ENCODE measurements around the gene SH3BP2.

The SH3BP2 gene

DNA sequence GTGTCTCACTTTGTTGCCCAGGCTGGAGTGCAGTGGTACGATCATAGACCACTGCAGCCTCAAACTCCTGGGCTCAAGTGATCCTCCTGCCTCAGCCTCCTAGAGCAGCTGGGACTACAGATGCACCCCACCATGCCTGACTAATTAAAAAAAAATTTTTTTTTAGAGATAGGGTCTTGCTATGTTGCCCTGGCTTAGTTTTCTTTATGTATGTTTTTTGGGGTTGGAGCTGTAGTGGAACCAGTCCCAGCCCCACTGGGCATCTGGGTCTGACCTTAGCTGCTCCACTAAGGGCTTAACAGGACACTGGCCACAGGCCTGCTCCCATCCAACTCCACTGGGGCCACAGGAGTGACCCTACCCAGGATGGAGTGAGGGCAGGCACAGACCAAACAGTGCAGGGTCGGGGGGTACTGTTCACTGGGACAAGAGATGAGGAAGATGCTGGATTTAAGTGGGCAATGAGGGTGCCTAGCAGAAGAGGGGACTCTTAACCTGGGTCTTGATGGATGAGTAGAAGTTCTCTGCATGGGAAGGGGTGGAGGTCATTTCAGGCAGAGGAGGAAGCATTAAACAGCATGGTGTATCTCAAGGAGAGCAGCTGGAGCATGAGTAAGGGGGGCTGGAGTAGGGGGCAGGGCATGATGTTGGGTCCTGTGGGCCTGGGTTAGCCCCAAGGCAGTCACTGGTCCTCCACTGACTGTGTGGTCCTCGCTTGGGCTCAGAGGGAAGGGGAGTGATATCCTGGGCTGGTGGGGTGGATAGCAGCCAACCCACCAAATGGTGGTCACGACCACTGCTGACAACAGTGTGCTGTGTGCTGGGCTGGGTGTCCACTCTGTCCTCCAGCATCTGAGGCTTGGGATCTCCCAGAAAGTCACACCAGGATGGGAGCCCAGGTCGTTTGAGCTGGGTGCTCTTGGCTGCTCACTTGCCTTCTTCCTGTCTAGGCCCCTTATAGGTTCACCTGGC, 26.6 kb downstream of the SH3BP2 start:
- no peak for DNase-seq (ENCODE audit: low spot score)

DNA sequence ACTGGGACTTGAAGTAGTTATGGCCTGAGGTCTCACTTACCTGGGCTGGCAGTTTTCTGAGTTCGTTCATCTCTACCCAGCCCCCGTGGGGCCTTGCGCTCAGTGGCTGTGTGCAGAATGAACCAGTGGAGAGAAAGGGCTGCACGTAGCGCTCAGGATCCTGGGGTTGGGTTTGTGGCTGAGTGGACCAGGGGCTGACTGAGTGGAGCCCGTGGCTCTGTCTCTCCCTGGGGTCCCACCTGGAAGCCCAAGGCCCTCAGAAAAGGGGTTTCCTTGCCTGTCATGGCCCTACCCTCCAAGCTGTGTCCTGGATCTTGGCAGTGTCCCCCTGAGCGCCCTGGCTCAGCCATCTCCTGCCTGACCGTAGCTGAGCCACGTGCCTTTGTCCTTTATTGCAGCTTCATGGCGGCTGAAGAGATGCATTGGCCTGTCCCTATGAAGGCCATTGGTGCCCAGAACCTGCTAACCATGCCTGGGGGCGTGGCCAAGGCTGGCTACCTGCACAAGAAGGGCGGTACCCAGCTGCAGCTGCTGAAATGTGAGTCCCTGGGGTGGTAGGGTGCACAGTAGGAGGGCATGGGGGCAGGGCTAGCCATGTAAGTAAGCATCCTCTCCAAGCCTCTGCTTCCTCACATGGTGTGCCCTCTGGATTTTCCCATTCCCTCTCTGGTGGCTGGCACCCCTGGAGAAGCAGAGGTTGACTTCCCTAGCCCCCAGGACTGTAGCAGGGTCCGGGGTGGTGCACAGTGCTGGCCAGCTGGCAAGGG, 27.5 kb downstream of the SH3BP2 start:
- DNase-seq (ENCODE audit: low spot score) = peak; percentile 66

DNA sequence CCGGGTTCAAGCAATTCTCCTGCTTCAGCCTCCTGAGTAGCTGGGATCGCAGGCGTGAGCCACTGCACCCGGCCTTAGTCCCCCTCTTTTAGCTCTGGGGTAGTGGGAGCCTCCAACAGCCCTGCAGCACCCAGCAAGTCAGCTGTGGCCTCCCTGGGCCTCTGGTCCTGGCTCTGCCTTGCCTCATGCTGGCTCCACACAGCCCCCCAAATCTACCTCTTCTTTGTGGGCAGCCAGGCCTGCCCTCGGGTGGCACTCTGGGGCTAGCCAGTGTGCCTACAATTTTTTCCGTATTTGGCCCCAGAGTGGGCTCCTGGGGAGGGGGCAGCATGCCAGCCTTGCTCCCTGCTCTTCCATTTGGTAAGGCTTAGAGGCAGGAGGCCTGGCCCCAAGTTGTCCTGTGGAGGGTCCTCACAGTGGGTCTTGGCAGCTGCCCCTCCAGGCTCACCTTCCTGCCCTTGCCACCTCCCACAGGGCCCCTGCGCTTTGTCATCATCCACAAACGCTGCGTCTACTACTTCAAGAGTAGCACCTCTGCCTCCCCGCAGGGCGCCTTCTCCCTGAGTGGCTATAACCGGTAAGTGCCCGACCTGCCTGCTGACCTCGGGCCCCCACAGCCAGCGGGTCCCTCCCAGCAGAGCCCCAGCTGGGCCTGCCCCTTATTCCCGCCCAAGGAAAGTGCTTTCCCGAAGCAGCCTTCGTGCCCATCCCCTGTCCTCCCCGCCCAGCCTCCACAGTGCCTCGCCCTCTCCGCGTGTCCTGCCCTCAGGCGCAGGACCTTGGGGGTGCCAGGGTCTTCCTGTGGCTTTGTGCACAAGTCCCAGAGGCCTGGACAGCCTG, 29.8 kb downstream of the SH3BP2 start:
- no peak for DNase-seq (ENCODE audit: low spot score)

DNA sequence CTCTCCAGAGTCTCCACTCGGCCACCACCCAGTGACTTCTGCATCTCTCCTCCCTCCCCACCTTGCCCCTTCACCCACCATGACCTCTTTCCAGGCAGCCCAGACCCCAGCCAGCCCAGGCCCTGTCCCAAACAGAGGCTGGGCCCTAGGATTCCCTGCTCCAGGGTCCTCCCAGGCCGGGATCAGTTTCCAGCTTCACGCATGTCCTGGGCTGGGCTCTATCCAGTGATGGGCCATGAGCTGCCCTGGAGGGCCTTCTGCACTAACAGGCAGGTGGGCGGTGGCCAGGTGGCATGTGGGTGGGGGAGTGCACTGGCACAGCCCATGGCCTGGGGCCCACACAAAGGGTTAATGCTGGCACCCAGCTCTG, 30.4 kb downstream of the SH3BP2 start:
- DNase-seq (ENCODE audit: low spot score) = no peak

DNA sequence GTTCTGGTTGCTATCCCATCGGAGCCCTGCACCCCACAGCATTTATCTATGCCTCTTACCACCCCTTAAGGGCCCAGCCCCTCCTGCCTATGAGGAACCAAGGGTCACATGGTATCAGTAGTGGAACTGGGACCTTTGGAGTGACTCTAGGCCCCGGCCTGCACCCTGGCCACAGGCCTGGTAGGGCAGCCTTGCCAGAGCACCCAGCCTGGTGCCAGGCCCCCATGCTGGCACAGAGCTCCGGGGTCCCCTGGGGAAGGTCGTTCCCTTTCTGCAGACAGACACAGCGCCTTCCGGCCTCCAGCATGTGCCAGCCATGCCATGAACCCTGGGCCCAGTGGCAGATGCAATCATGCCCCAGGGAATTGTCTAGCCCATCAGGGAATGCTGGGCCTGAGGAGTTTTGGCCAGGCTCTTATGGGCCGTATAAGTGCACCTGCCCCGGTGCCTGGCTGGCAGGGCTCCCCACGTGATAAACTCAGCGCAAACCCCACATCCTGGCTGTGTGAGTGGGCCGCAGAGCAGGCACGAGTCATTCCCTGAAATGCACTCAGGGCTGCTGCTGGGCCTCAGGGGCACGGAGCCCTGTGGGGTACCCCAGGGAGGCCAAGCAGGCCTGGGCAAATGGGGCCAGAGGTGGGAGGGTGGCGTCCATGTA, 30.9 kb downstream of the SH3BP2 start:
- DNase-seq (ENCODE audit: low spot score) = no peak

DNA sequence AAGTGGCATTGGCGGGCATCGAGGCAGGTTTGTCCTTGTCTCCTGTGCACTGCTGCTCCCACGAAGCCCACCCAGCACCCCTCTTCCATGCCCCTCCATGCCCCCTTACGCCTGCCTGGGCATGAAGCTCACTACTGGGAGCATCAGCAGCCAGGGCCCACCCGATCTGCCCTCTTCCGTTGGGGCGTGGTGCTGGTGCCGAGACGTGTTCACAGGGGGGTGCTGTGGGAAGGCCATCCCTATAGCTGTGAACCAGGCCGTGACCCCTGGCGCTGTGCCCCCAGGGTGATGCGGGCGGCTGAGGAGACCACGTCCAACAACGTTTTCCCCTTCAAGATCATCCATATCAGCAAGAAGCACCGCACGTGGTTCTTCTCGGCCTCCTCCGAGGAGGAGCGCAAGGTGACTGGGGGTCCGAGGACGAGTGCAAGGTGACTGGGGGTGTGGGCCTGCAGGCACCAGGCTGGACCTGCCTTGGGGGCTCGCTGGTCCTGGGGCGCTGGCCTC, 31.5 kb downstream of the SH3BP2 start:
- DNase-seq (ENCODE audit: low spot score) = no peak

DNA sequence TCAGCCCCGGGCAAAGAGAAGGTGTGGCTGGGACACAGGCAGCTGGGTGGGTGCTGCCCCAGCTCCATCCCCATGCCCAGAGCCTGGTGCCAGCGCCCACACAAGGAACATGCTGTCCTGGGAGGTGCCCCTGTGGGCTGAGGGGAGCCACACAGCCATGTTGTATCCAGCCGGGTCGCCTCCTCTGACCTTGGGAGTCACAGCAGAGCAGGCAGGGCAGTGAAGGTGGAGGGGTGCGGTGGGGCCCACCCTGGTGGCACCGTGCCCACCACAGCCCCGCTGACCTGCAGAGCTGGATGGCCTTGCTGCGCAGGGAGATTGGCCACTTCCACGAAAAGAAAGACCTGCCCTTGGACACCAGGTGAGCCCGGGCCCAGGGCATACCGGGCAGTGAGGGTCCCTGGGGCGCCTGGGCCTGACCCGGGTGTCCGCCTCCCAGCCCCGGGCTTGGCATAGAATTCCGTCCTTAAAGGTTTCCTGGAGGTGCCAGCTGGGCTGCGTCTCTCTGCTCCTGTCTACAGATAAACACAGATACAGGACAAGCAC, 32.0 kb downstream of the SH3BP2 start:
- DNase-seq (ENCODE audit: low spot score) = no peak

DNA sequence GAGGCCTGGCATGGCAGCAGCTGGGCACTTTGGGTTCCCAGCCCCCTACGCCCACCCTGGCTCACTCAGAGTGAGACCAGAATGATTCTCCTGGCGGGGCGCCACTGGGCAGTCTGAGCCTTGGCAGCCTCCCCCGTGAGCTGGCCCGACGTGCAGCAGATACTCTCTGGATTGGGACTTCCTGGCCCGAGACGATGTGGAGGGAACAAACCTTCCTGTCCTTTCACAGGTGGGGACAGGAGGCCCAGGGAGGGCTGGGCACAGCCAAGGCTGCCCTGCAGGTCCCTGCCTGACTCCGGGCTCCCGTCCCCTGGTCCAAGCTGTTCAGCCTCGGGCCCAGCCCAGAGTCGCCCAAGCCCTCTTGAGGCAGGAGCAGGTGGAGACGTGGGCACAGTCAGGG, 32.9 kb downstream of the SH3BP2 start:
- no peak for DNase-seq (ENCODE audit: low spot score)

DNA sequence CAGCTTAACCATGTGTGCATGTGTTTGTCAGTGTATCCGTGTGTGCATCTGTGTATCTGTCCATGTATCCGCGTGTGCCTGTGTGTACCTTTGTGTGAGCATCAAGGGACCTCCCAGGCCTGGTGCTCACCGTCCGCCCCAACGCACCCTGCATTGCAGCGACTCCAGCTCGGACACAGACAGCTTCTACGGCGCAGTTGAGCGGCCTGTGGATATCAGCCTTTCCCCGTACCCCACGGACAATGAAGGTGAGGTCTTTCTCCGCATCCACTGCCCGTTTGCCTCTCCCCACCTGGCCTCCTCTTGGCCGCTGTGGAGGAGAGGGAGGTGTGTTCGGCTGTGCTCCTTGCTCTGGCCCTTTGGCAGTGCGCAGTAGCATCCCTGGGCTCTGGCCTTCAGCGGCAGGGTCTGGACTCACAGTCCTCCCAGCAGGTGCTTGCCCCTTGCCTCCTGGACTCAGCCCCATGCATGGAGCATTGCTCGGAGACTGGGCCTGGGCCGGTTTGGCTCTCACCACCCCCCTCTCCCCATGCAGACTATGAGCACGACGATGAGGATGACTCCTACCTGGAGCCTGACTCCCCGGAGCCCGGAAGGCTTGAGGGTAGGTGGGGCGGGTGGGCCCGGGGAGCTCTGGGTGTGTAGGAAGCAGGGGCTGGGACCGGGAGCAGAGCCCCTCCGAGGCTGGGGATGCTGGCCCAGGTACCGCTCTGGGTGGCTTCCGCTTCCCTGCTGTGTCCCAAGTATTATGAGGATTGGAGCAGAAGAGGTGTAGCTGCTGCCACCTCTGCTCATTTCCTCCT, 34.4 kb downstream of the SH3BP2 start:
- no peak for DNase-seq (ENCODE audit: low spot score)

DNA sequence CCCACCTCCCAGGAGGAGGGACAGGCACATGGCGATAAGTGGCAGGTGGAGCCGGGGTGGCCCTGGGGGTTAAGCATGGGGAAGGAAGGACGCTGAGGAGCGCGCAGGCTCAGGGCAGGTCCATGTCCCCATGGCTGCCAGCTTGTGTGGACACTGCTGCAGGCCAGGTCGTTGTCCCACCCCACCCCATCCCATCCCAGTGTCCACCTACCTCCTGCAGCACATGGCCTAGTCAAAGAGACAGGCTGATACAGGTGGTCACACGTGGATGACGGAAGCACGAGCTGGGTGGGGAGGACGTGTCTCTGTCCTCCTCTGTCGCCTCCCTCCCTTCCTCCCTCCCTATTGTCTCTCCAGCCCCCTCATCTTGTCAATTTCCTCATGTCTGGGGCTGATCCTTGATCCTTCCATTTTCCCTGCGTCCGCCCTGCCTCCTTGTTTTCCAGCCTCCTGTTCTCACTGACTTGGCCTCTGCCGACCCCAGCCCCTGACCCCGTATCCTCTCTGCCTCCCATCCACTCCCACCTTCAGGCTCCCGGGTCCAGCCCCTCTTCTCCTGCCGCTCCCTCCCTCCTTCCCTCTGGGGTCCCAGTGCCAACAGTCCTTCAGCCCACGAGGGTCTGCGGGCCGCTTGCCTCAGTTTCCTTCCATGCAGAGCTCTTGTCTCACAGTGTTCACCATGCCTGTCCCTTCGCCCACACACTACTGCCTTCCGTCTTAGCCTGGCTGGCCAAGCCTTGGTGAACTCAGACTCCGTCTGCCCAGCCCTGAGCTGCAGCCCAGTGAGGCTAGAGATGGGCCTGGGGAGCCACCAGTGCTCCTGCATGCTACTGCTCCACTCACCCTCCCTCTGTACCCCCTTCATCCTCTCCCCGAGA, 35.2 kb downstream of the SH3BP2 start:
- DNase-seq (ENCODE audit: low spot score) = no peak

DNA sequence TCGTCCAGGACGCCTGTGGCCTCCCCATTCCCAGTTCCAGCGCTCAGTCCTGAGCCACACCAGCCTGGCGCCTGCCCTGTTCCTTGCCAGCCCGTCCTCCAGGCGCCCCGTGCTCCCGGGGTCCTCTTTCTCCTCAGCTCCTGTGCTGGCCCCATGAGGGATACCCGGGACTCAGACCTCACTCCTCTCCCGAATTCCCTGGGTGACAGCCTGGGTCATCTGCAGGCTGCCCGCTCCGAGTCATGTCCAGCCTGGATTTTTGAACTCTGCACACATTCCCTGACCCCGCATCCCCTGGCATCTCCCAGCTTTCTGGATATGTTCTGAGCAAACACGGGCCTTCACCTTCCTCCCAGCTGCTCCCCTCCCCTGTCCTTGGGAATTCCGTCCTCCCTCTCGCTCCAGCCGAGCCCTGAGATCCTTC, 35.9 kb downstream of the SH3BP2 start:
- no peak for DNase-seq (ENCODE audit: low spot score)

DNA sequence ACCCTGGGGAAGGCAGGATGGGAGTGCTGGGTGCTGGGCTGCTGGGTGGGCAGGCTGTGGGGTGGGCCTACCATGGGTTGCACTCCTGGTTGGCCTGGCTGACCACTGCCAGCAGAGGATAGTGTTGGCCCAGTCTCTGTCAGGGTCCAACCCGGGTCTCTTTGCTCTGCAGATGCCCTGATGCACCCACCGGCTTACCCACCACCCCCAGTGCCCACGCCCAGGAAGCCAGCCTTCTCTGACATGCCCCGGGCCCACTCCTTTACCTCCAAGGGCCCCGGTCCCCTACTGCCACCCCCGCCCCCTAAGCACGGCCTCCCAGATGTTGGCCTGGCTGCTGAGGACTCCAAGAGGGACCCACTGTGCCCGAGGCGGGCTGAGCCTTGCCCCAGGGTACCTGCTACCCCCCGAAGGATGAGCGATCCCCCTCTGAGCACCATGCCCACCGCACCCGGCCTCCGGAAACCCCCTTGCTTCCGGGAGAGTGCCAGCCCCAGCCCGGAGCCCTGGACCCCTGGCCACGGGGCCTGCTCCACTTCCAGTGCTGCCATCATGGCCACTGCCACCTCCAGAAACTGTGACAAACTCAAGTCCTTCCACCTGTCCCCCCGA, 36.5 kb downstream of the SH3BP2 start:
- DNase-seq (ENCODE audit: low spot score) = peak; percentile 4

DNA sequence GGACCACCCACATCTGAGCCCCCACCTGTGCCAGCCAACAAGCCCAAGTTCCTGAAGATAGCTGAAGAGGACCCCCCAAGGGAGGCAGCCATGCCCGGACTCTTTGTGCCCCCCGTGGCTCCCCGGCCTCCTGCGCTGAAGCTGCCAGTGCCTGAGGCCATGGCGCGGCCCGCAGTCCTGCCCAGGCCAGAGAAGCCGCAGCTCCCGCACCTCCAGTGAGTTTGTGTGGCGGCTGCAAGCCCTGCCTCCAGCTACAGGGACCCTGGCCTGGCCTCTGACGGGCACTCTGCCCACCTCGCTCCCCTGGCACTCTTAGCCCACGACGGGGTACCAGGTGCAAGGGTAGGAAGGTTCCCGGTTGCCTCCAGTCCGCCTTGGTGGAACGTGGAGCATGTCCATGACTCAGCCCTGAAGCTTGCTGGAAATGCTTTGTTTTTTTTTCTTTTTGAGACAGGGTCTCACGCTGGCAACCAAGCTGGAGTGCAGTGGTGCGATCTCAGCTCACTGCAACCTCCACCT, 37.1 kb downstream of the SH3BP2 start:
- peak; percentile 9 for DNase-seq (ENCODE audit: low spot score)

DNA sequence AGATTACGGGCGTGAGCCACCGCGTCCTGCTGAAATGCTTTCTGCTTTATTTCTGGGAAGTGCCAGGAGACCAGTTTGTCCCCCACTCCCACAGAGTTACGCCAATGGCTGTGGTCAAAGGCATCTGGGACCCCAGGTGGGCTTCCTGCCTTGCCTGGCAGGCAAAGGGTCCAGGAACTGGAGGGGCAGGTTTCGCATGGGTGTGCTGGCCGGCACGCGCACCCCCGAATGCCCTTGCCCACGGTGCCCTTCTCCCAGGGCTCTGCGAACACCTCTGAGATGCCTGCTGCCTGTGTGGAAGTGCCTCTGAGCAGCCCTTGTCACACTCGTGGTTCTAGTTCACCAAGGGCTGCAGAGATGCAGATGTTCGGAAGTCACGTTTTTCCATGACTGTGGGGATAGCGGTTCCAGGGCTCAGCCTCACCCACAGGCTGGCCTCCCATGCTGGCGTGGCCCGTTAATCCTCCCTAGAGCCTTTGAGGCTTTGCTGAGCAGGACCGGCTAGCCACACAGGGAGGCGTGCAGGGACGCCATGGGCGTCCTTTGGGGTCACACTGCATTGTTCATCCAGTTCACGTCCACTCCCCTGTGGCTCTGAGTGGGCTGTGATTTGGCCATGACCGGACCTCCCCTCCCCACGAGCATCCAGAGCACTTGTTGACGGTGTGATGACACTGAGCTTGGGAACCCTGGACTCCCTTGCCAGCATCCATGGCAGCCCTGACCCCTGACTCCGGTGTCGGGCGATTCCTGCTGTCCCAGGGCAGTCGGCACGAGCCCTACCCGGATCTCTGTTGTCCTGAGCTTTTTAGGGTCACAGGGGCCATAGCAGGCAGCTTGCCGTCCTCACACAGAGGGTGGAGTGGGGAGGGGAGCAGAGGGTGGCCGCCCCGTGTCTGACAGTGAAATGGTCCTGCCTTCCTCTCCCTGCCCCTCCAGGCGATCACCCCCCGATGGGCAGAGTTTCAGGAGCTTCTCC, 38.0 kb downstream of the SH3BP2 start:
- peak; percentile 4 for DNase-seq (ENCODE audit: low spot score)

DNA sequence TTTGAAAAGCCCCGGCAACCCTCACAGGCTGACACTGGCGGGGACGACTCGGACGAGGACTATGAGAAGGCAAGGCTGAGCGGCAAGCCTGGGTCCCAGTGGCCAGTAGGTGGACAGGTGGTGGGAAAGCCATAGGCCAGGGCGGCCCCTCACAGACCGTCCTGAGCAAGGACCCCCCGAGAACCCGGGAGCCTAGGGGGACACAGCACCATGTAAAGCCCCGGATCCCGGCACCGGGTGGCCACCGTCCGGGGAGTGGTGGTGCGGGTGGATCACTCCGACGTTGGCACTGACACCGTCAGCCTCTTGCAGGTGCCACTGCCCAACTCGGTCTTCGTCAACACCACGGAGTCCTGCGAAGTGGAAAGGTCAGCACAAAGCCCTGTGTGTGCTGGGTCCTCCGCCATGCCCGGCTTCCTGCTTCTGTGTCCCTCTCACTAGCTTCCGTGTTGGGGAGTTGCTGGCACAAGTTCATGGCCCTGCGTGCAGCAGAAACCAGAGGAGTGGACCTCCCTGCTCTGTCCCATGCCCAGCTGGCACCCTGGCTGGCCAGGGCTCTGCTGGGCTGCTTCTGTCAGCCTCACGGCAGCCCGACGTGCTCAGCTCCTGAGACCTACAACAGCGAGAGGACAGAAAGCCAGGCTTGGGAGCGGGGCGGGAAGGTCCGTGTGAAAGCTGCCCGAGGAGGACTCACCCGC, 38.9 kb downstream of the SH3BP2 start:
- DNase-seq (ENCODE audit: low spot score) = peak; percentile 7

DNA sequence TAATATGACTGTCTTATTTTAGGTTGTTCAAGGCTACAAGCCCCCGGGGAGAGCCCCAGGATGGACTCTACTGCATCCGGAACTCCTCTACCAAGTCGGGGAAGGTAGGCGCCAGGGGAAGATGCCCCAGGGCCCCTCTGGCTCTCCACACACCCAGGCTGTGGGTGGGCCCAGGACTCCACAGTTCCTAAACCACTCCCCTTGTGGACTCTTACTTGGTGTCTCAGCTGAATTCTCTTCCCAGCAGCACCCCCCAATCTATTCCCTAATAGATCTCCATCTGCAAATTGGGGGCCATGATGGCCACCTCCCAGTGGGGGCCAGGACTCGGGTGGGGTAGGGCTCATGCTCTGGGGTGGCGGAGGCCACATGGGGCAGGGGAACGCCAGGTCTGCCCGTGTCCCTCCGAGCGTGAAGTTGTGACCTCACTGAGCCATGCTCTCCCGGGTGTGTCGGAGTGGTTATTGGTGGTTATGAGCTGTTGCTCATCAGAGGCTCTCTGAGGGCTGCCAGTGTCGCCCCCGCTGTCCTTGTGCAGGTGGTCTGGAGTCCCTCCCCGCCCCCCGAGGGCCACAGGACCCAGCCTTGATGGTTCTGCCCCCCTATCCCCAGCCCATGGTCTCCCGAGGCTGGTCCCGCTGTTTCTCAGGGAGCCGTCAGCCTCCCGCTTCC, 39.6 kb downstream of the SH3BP2 start:
- peak; percentile 7 for DNase-seq (ENCODE audit: low spot score)
